GM19193 (cell line): ENCODE measurements around the gene TMEM183A.

Source experiments
- POLR2A ChIP-seq: IDR thresholded peaks from 4 replicates; pipeline ENCODE4 v1.6.1; 2011; ENCODE audit not compliant: insufficient read depth, insufficient read length; ENCODE audit errors: extremely low read depth

The TMEM183A gene

DNA sequence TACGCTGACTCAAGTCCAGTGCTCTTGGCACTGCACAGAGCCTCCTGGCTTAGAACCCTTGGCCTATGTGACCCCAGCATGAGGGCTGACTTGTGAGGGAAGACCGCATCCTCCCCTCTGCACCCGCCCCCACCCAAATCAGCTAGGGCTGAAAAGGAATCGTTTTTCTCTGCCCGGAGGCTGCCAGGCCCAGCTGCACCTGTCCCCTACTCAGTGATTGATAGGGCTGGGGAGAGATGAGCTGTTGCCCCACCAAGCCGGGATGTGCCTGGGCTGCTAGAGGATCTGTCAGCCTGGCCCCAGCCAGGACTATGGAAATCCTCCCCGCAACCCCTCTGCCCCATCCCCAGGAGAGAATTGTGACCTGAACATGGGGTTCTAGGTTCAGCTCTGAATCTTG is 58.0 kb downstream of the TMEM183A start:
- no peak for TF ChIP-seq POLR2A

GRCh38 chr1:203065986-203066385 is 58.8 kb downstream of the TMEM183A start:
- TF ChIP-seq POLR2A, result no peak

GRCh38 chr1:203066965-203067364 is 59.8 kb downstream of the TMEM183A start:
- no peak for TF ChIP-seq POLR2A

- TF ChIP-seq POLR2A, result no peak
Observed at GRCh38 chr1:203069030-203069747, 62.0 kb downstream of the TMEM183A start.

DNA sequence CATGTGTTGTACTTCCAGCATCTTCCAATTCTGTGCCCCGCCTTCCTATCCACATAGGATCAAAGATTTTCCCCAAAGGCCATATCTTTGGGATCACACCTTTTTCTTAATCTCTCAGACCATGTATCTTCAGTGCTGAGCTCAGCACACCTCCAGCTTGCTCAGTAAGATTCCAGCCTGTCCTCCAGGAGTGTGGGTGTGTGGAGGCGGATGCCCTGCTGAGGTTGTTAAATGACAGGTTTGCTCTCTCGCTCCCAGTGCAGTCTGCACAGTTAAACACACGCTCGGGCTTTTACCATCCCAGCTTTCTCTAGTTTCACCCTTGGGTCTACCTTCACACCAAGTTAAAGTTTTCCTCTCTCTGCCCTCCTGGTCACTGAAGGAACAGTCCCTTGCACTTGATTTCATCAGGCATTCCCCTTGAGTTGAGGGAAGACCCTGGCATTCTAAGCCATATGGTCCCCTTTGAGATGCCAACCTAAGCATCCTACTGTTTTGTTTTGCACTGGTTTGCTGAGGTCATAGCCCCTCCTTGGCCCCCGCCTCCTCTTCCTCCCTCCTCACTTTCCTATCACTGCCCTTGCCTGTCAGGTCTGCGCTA is 64.9 kb downstream of the TMEM183A start:
- no peak for TF ChIP-seq POLR2A

DNA sequence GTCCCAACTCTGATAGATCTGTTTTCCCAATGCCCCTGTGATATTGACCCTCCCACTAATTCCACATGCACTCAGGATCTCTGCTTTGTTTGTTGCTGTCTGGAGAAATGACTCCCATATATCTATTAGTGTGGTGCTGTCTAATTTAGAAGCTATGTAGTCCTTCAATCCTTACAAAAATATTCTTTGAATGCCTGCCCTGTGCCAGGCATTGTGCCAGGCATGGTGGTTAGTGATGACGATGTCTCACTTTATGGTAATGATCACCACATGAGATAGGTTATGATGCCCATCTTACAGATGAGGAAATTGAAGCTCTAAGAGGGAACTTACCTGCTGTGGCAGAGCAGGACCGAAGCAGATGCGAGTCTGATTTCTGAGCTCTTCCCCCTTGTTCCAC is 65.7 kb downstream of the TMEM183A start:
- TF ChIP-seq POLR2A, result no peak

DNA sequence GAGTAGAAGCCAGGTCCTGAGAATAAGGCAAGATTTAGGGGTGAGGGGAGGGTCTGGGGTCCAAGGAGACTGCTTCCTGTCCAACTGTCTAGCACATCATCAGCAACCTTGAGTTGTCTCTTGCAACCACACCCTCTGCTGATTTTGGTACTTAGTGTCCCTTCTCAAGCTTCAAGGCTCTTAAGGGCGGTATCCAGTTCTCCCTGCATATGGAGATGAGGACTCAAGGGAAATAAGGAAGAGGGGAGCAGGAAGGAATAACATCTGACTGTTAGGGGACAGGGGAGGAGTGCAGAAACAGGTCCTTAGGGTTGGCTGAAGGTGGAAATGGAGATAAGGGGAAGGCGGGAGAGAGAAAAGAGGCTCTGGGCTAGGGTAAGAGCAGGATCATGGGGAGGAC is 66.3 kb downstream of the TMEM183A start:
- TF ChIP-seq POLR2A, result no peak
